Upper lobe of right lung (tissue), 1 donor: Measurements from ENCODE around the gene TCP11. TPM values are rescaled to one million over a fixed set of nuclear protein-coding genes. Genes with fewer than 3 reads are reported as not detected.

Source experiments
- ATAC-seq: fragments of 200-7000 bp; cut with Tn5 transposase; one replicate; pipeline ENCODE4 v1.9.1; 2020; ENCODE audit warnings: mild to moderate bottlenecking, moderate library complexity
- DNase-seq: peaks from one replicate; pipeline ENCODE4 v3.0.0-alpha.2; 2020
- H3K27ac ChIP-seq: fragments of 200-600 bp; one replicate; pipeline ENCODE4 v1.8.0; 2022
- H3K27me3 ChIP-seq: fragments of 200-600 bp; one replicate; pipeline ENCODE4 v1.8.0; 2022; ENCODE audit warnings: mild to moderate bottlenecking
- H3K36me3 ChIP-seq: fragments of 200-600 bp; one replicate; pipeline ENCODE4 v1.8.0; 2022
- H3K4me1 ChIP-seq: fragments of 200-600 bp; one replicate; pipeline ENCODE4 v1.8.0; 2022
- H3K4me3 ChIP-seq: fragments of 200-600 bp; one replicate; pipeline ENCODE4 v1.8.0; 2022; ENCODE audit warnings: mild to moderate bottlenecking
- H3K9me3 ChIP-seq: fragments of 200-600 bp; one replicate; pipeline ENCODE4 v1.8.0; 2022
- intact Hi-C: fragments of 100-400 bp; cut with DNase I; formaldehyde crosslinking; loops from one replicate; pipeline ENCODE4 v1.11.0; 2022
- long read RNA-seq: library from polyadenylated mRNA; unstranded; transcript quantifications from one replicate; pipeline ENCODE4 v2.0.0, GENCODE V29; 2021
- total RNA-seq: library from RNA; stranded (reverse); fragmentation: NEBNext Ultra II Directional; extraction: Animal tissue kit (Norgen Biotek cat#: 25700); gene quantifications from one replicate; pipeline ENCODE4 v1.2.1, GENCODE V29; 2021
- TF ChIP-seq, protein P1 (sequence below): fragments of 200-600 bp; IDR thresholded peaks from one replicate; pipeline ENCODE4 v1.8.0; 2022; ENCODE audit warnings: antibody characterized with exemption
- donor health status: DM: no; HTN: yes; CAD: no; lungs with severe emphysema.

The TCP11 gene
- total RNA-seq: not detected
- long read RNA-seq: 0 reads

DNA sequence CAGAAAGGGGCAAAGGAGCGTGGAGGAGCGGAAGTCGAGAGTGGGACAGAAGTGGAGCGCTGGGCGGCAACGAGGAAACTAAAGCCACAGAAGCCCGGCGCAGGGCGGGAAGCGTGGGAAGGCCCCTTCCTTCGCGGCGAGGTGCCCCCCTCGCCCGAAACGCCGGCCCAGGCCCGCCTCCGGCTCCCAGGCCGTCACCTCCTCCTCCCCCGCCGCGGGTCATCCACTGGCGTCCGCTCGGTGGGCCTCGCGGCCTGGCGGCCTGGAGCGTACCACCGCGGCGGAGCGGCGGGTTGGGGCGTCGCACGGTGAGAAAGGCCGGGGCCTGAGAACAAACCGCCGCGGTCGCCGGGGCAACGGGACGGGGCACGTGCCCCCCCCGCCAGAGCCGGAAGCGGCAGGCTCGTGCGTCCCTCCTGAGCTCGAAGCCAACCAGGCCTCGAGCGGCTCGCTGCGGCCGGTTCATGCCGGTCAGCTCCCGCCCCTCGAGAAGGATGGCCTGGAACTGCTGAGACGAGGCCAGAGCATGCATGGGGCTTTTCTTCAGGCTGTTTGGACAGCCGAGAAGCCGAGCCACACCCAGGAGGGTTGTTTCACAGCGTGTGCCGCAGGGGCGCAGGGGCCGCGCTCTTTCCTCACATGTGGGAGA lies at the start of gene TCP11:
Gene TCP11 (minus strand): TSS at position 333 of the 649 bp plus-strand sequence. CDS start 469 bp downstream, outside the sequence.
- Histone ChIP-seq H3K36me3 (no peaks in the 10 kb centered on the region), H3K27me3 (no peaks in the 10 kb centered on the region), H3K27ac (no peak within 1 kb of the TSS), H3K9me3 (no peaks in the 10 kb centered on the region), H3K4me1 (peaks cover 9% of the 10 kb centered on the region), H3K4me3 (peak within 1 kb of the TSS; percentile 19)
- intact Hi-C loops: loop anchor here (5.0 kb wide), 1 partner anchor 154 kb away; no protein-coding TSS in a partner anchor
- DNase-seq (peak; percentile 79), ATAC-seq (peak; percentile 81)
- TF ChIP-seq, protein P1, sequence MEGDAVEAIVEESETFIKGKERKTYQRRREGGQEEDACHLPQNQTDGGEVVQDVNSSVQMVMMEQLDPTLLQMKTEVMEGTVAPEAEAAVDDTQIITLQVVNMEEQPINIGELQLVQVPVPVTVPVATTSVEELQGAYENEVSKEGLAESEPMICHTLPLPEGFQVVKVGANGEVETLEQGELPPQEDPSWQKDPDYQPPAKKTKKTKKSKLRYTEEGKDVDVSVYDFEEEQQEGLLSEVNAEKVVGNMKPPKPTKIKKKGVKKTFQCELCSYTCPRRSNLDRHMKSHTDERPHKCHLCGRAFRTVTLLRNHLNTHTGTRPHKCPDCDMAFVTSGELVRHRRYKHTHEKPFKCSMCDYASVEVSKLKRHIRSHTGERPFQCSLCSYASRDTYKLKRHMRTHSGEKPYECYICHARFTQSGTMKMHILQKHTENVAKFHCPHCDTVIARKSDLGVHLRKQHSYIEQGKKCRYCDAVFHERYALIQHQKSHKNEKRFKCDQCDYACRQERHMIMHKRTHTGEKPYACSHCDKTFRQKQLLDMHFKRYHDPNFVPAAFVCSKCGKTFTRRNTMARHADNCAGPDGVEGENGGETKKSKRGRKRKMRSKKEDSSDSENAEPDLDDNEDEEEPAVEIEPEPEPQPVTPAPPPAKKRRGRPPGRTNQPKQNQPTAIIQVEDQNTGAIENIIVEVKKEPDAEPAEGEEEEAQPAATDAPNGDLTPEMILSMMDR: no peak

DNA sequence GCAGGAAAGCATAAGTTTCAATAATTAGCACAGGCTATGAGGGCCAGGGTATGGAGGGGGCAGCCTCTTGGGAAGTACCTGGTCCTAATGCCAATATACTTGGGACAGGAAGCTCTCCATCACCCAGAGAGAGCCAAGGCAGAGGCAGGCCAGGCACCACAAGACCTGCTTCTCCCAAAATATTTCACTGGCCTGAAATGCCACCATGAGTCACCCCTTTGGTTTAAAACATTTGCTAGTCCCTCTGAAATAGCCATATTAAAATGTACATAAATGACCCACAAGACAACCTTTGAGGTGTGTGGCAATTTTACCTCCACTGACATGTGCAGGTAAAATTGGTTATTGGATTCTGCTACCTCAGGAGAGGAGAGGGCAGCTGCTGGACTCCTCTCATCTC lies 49.2 kb upstream of the TCP11 start:
- ATAC-seq (no peak), DNase-seq (no peak)
- no peaks in the 10 kb centered on the region for H3K9me3 ChIP-seq
- H3K4me1 ChIP-seq: peaks cover 4% of the 10 kb centered on the region
- no peaks in the 10 kb centered on the region for H3K27me3 ChIP-seq
- no peaks in the 10 kb centered on the region for H3K36me3 ChIP-seq
- intact Hi-C loops: no loop called here
- no peak overlapping the region for H3K4me3 ChIP-seq
- no peak overlapping the region for H3K27ac ChIP-seq
- TF ChIP-seq, protein P1: no peak

DNA sequence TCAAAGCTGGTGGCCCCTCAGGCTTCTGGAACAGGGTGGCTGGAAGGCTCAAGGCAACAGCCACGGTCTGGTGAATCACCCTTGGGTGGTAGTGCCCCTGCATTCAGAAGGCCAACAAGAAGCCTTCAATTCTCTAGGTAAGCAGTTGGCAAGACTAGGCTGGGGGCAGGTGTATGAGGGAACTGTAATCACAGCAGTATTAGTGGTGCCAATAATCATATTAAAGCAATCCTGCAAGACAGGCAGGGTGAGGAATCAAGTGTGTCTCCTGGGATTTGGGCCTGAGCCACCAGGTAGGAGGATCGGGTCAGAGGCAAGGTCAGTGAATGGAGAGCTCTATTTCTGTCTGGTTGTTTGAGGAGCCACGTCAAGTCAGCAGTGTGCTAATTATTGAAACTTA lies 47.7 kb upstream of the TCP11 start:
- intact Hi-C loops: no loop called here
- DNase-seq: no peak
- no peaks in the 10 kb centered on the region for H3K9me3 ChIP-seq
- TF ChIP-seq, protein P1: no peak
- no peak overlapping the region for H3K4me3 ChIP-seq
- H3K27me3 ChIP-seq: no peaks in the 10 kb centered on the region
- no peaks in the 10 kb centered on the region for H3K36me3 ChIP-seq
- H3K4me1 ChIP-seq: peaks cover 4% of the 10 kb centered on the region
- no peak overlapping the region for H3K27ac ChIP-seq
- no peak for ATAC-seq

DNA sequence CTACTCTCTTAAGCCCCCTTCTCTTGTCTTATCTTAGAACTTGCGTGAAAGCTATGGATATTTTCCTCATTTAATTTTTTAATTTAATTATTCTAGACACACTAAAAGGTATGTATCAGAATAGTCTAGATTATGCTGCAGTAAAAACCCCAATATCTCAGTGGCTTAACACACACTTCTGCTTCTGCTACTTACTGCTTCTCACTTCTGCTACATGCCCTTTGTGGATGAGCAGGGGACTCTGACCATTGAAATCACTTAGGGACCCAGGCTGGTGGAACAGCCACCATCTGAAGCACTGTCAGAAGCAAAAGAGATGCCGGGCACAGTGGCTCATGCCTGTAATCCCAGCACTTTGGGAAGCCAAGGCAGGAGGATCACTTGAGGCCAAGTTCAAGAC lies 45.4 kb upstream of the TCP11 start:
- ATAC-seq: no peak
- intact Hi-C loops: no loop called here

DNA sequence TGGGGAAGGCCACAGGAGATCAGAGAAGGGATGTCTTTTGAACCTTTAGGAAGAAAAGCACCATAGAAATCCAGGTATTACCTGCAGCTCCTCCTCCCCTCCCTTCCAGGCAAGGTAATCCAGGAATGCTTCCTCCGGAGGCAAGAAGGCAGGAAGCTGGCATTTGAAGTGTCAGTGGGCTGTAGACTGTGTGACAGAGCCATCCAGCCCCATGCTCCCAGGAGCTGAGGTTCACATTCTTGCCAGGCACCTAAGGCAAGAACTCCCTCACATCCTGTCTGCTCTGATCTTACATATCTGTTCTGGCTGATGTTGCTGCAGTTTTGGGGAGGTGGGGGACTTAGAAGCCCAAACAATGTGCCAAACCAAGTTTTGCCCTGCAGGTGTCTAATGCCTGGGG lies 44.8 kb upstream of the TCP11 start:
- intact Hi-C loops: no loop called here
- ATAC-seq: no peak

More for the DNA sequence above, 45.4 kb upstream of the TCP11 start:
- H3K9me3 ChIP-seq: no peaks in the 10 kb centered on the region
- no peak overlapping the region for H3K27ac ChIP-seq
- no peak overlapping the region for H3K4me3 ChIP-seq
- no peak for DNase-seq
- H3K27me3 ChIP-seq: no peaks in the 10 kb centered on the region
- TF ChIP-seq, protein P1: no peak
- H3K4me1 ChIP-seq: peaks cover 10% of the 10 kb centered on the region
- H3K36me3 ChIP-seq: no peaks in the 10 kb centered on the region

More for the DNA sequence above, 44.8 kb upstream of the TCP11 start:
- peaks cover 11% of the 10 kb centered on the region for H3K4me1 ChIP-seq
- H3K9me3 ChIP-seq: no peaks in the 10 kb centered on the region
- no peak for DNase-seq
- no peaks in the 10 kb centered on the region for H3K27me3 ChIP-seq
- H3K36me3 ChIP-seq: no peaks in the 10 kb centered on the region
- TF ChIP-seq, protein P1: no peak
- no peak overlapping the region for H3K4me3 ChIP-seq
- H3K27ac ChIP-seq: peak overlapping the region; percentile 19
